Fibroblast of the aortic adventitia (primary cell): ENCODE results near the gene RNF115. TPM values are rescaled to one million over a fixed set of nuclear protein-coding genes. Genes with fewer than 3 reads are reported as not detected.

Experiments
- DNase-seq: peaks from one replicate; pipeline ENCODE4 v3.0.0-alpha.2; 2010; ENCODE audit warnings: low read depth
- H3K4me3 ChIP-seq: 2 replicates; pipeline ENCODE4 v1.5.1; 2011; ENCODE audit warnings: low read depth, mild to moderate bottlenecking, control low read depth, low read length, moderate library complexity
- CTCF ChIP-seq: IDR thresholded peaks from 2 replicates; pipeline ENCODE4 v1.5.1; 2011; ENCODE audit warnings: mild to moderate bottlenecking, low read length, control low read depth, inconsistent platforms; ENCODE audit not compliant: insufficient read depth
- total RNA-seq: library from RNA; depleted of rRNA; stranded (reverse); fragments of >200 nt; gene quantifications from 2 replicates; pipeline ENCODE4 v1.2.3, GENCODE V29; 2012; ENCODE audit warnings: low replicate concordance

RNF115 gene
- total RNA-seq = 17.3 and 33.5 TPM in 2 replicates

GRCh38 chr1:145823565-145824498 lies at the start of gene RNF115, which contains the start of gene POLR3C:
Gene RNF115 (minus strand): TSS chr1:145824095. CDS start chr1:145823873, 222 bp downstream.
Gene POLR3C (plus strand): TSS chr1:145824200. CDS start chr1:145825777, 1,577 bp downstream.
- peak; percentile 90 for DNase-seq
- no peak for TF ChIP-seq CTCF
- H3K4me3 ChIP-seq = peak within 1 kb of the TSS; percentile 99

DNA sequence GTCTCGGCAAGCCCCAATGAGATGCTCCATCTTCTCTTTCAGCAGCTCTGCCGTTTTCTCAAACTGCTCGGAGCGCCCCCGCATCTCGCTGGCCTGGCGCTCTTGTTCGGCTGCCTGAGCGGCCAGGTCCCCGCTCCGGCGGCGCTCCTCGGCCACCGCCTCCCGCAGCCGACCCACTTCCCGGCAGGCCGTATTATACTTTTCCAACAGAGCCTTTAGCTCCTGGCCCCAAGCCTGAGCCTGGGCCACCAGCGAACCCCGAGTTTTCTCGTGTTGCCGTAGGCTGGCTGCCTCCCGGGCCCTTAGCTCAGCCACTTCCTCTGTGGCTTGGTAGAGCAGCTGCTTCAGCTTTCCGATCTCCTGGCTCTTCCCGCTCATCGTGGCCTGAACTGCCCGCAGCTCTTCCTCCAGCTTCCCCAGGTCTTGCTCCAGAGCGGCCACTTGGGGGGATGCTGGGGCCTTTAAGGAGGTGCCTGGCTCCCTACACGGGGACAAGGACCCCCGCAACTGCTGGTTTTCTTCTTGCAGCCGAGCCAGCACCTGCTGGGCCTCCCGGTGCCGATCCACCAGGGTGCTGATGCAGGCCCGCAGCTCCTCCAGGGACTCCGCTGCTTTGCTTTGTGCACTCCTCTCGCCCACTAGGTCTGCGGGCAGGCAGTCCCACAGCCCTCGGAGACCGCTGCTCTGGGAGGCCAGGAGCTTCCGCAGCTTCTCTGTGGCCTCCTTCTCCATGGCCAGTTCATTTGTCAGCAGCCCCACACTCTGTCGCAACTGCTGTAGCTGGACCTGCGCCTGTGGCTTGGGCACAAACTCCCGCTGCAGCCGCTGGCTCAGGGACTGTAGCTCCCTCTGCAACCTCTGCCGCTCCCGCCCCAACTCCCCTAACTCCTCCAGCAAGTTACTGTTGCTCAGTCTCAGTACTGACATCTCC lies 48.4 kb upstream of the RNF115 start:
- TF ChIP-seq CTCF = no peak
- peak; percentile 65 for DNase-seq
- H3K4me3 ChIP-seq = peak overlapping the region; percentile 72

GRCh38 chr1:145868232-145868631 lies 44.3 kb upstream of the RNF115 start:
- DNase-seq = no peak
- H3K4me3 ChIP-seq = no peak overlapping the region
- no peak for TF ChIP-seq CTCF

- peak; percentile 58 for DNase-seq
- H3K4me3 ChIP-seq = no peak overlapping the region
- no peak for TF ChIP-seq CTCF
Observed at GRCh38 chr1:145863282-145864018, 39.6 kb upstream of the RNF115 start.

DNA sequence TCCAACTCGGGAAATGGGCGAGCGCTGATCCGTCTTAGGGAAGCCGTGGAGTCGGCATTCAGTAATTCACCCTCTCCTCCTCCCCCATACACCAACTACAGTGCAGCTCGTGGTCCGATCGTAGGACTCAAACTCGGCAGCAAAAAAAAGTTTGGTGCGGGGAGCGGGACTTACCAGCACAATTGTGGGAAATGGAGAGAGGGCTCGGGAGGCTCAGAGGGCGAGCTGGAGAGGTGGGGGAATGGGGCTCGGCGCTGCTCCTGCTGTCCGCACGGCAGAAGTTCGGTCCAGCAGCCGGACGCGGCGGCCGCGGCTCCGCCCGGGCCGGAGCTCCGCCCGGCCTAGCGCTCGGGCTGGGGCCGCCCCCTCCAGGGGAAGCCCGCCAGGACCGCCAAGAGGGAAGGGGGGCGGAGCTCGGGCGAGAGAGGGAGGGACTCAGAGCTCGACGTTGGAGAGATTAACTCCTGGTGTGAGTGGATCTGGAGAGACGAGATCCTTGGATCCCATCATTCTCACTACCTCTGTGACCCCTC lies 35.7 kb upstream of the RNF115 start:
- peak; percentile 15 for TF ChIP-seq CTCF
- peak overlapping the region; percentile 77 for H3K4me3 ChIP-seq
- DNase-seq = peak; percentile 85

- TF ChIP-seq CTCF = no peak
- peak; percentile 90 for DNase-seq
Observed at GRCh38 chr1:145858901-145859490, 35.1 kb upstream of the RNF115 start, which contains the start of gene PIAS3. Gene PIAS3 (minus strand): TSS chr1:145859081. CDS start chr1:145858990, 91 bp downstream.

More at GRCh38 chr1:145858901-145859490, 35.1 kb upstream of the RNF115 start, which contains the start of gene PIAS3:
- peak within 1 kb of the TSS; percentile 91 for H3K4me3 ChIP-seq
